BJ (cell line): Measurements from ENCODE around the gene SELENOO. TPM values are rescaled to one million over a fixed set of nuclear protein-coding genes. Genes with fewer than 3 reads are reported as not detected.
A peak's percentile ranks its signal among the peaks of the same experiment; 100 is the strongest.

ENCODE experiments used
- CTCF ChIA-PET: fragments of 350-600 bp; formaldehyde crosslinking; extraction: SDS; loops from one replicate; lab custom pipeline; 2021; ENCODE audit warnings: antibody characterized with exemption, inconsistent platforms; lab: Yijun Ruan, JAX
- POLR2A ChIA-PET: fragments of 300-600 bp; sonication (Branson Sonifier 250); formaldehyde crosslinking; extraction: SDS; loops from one replicate; lab custom pipeline; 2021; ENCODE audit warnings: antibody characterized with exemption; lab: Charles Lee
- DNase-seq: peaks from one replicate; pipeline ENCODE4 v3.0.0-alpha.2; 2011; ENCODE audit warnings: low read depth
- H3K27me3 ChIP-seq: 2 replicates; pipeline ENCODE4 v1.6.0; 2011; ENCODE audit warnings: low read length; ENCODE audit not compliant: control insufficient read depth, insufficient read depth
- H3K36me3 ChIP-seq: 2 replicates; pipeline ENCODE4 v1.5.1; 2011; ENCODE audit warnings: low read length; ENCODE audit not compliant: control insufficient read depth, insufficient read depth
- H3K4me3 ChIP-seq: 2 replicates; pipeline ENCODE4 v1.5.1; 2011; ENCODE audit warnings: low read depth, mild to moderate bottlenecking, control low read depth, low read length
- CTCF ChIP-seq: IDR thresholded peaks from 2 replicates; pipeline ENCODE4 v1.5.1; 2011; ENCODE audit warnings: low read depth, mild to moderate bottlenecking, control low read depth, inconsistent platforms, low read length, moderate library complexity; ENCODE audit not compliant: insufficient read depth
- polyA plus RNA-seq: library from polyadenylated mRNA; depleted of rRNA; stranded (reverse); fragments of >200 nt; gene quantifications from 2 replicates; pipeline ENCODE4 v1.2.3, GENCODE V29; 2011

Gene SELENOO
- polyA plus RNA-seq, 1 experiment, result 16.7 TPM

- no peak for TF ChIP-seq CTCF
- CTCF ChIA-PET, result interaction anchor here (0.9 to 5.6 kb wide), 12 partner anchors 8 to 370 kb away, joined by 3 to 50 read pairs (median 12); partner anchors contain the start of genes DENND6B, MAPK12 and SCO2
Observed at GRCh38 chr22:50250249-50250554, 49.4 kb downstream of the SELENOO start.

GRCh38 chr22:50250555-50251476, 50.0 kb downstream of the SELENOO start, which contains the start of gene HDAC10:
Gene HDAC10, minus strand, starts transcription at chr22:50251265. Its CDS starts 233 bp downstream, at chr22:50251032.
- ChIA-PET CTCF (interaction anchor here (0.7 to 5.6 kb wide), 19 partner anchors 9 to 370 kb away, joined by 3 to 50 read pairs (median 4); partner anchors contain the start of genes DENND6B, MAPK12 and SCO2), POLR2A (interaction anchor here (0.6 kb wide), 1 partner anchor 82 kb away, joined by 6 read pairs; no protein-coding TSS in a partner anchor)
- Histone ChIP-seq H3K27me3 (no peaks in the 10 kb centered on the region), H3K36me3 (peaks cover 21% of the 10 kb centered on the region), H3K4me3 (peak within 1 kb of the TSS; percentile 65)
- TF ChIP-seq CTCF, result no peak
- DNase-seq, result no peak

More at GRCh38 chr22:50250249-50250554, 49.4 kb downstream of the SELENOO start:
- H3K4me3 ChIP-seq, result peak overlapping the region; percentile 65
- peaks cover 23% of the 10 kb centered on the region for H3K36me3 ChIP-seq
- POLR2A ChIA-PET, result no interaction called here
- H3K27me3 ChIP-seq, result no peaks in the 10 kb centered on the region
- no peak for DNase-seq

- no peak for TF ChIP-seq CTCF
- Histone ChIP-seq H3K4me3 (peak overlapping the region; percentile 65), H3K27me3 (no peaks in the 10 kb centered on the region), H3K36me3 (peaks cover 19% of the 10 kb centered on the region)
- CTCF ChIA-PET, result interaction anchor here (0.7 to 5.6 kb wide), 18 partner anchors 10 to 369 kb away, joined by 3 to 50 read pairs (median 4); partner anchors contain the start of genes DENND6B, MAPK12 and SCO2
- no peak for DNase-seq
- POLR2A ChIA-PET, result no interaction called here
Observed at GRCh38 chr22:50251477-50252081, 50.8 kb downstream of the SELENOO start.

- Histone ChIP-seq H3K4me3 (no peak overlapping the region), H3K36me3 (peaks cover 18% of the 10 kb centered on the region), H3K27me3 (no peaks in the 10 kb centered on the region)
- DNase-seq, result no peak
- TF ChIP-seq CTCF, result peak; percentile 81
- CTCF ChIA-PET, result interaction anchor here (0.6 to 5.6 kb wide), 19 partner anchors 8 to 273 kb away, joined by 3 to 50 read pairs (median 4); partner anchors contain the start of genes DENND6B, MAPK12, SCO2 and TUBGCP6
- POLR2A ChIA-PET, result no interaction called here
Observed at GRCh38 chr22:50252082-50253045, 51.6 kb downstream of the SELENOO start.
